Activated CD4-positive, CD25-positive, alpha-beta regulatory T cell treated with anti-CD3 and anti-CD28 coated beads, Interleukin-2, amount 50 U/mL, for 72 hours (primary cell): ENCODE data around the gene UBQLN1.
"Not testable (repeated sequence)": the region's sequence is repeated elsewhere in the genome, so short reads cannot be mapped to it uniquely, and the experiment has no call there.

ENCODE experiments used
- DNase-seq: peaks from one replicate; pipeline ENCODE4 v3.0.0; 2021

The UBQLN1 gene

GRCh38 chr9:83629433-83630104 lies 78.2 kb downstream of the UBQLN1 start:
- DNase-seq: no peak

GRCh38 chr9:83628540-83628939 lies 79.2 kb downstream of the UBQLN1 start:
- no peak for DNase-seq

GRCh38 chr9:83625178-83625577 lies 82.6 kb downstream of the UBQLN1 start:
- DNase-seq: no peak

- DNase-seq: no peak
These were observed 84.1 kb downstream of the UBQLN1 start for GRCh38 chr9:83623679-83624076.

- peak; percentile 75 for DNase-seq
These were observed 84.6 kb downstream of the UBQLN1 start, which contains the start of gene IDNK for GRCh38 chr9:83622939-83623678. TSS of gene IDNK (plus strand) at chr9:83623143. CDS start at chr9:83623172, 29 bp downstream.

- no peak for DNase-seq
These were observed 85.3 kb downstream of the UBQLN1 start for GRCh38 chr9:83622433-83622938.

GRCh38 chr9:83620841-83621636 lies 86.7 kb downstream of the UBQLN1 start:
- peak; percentile 34 for DNase-seq

- no peak for DNase-seq
These were observed 90.5 kb downstream of the UBQLN1 start for GRCh38 chr9:83617299-83617698.

- DNase-seq: not testable (repeated sequence)
These were observed 94.5 kb downstream of the UBQLN1 start for GRCh38 chr9:83613298-83613697.
